ENCODE results near the gene IQGAP1. TPM values are rescaled to one million over a fixed set of nuclear protein-coding genes. Genes with fewer than 3 reads are reported as not detected.

IQGAP1 gene
- total RNA-seq, 1 experiment from 2014 or later, result 264 TPM

GRCh38 chr15:90427185-90427584 is 39.1 kb downstream of the IQGAP1 start:
- no TSS peak for BruUV-seq (replicated peaks)
- ChIA-PET POLR2A (no interaction called here), CTCF (interaction anchor here (0.6 kb wide), 1 partner anchor 437 kb away, joined by 3 read pairs; no protein-coding TSS in a partner anchor)
- Mint-ChIP-seq H3K36me3 (ENCODE audit: insufficient read depth, unreplicated experiment) (peaks cover 38% of the 10 kb centered on the region), H3K4me3 (ENCODE audit: unreplicated experiment) (no peak overlapping the region), H3K27ac (ENCODE audit: low read depth, unreplicated experiment) (no peak overlapping the region), H3K27me3 (ENCODE audit: insufficient read depth, unreplicated experiment) (no peaks in the 10 kb centered on the region), H3K9me3 (ENCODE audit: unreplicated experiment) (no peaks in the 10 kb centered on the region), H3K4me1 (ENCODE audit: insufficient read depth, unreplicated experiment) (peaks cover 15% of the 10 kb centered on the region)
- DNase-seq (ENCODE audit: unreplicated experiment), result no peak
- intact Hi-C loops (cut with micrococcal nuclease), result no loop called here
- TF ChIP-seq CTCF (IDR thresholded peaks at IDR 0.05; ENCODE audit: unreplicated experiment), result no peak

GRCh38 chr15:90432253-90432652 is 44.2 kb downstream of the IQGAP1 start:
- Mint-ChIP-seq H3K9me3 (ENCODE audit: unreplicated experiment) (no peaks in the 10 kb centered on the region), H3K27me3 (ENCODE audit: insufficient read depth, unreplicated experiment) (no peaks in the 10 kb centered on the region), H3K27ac (ENCODE audit: low read depth, unreplicated experiment) (peak overlapping the region; percentile 67), H3K36me3 (ENCODE audit: insufficient read depth, unreplicated experiment) (peaks cover 56% of the 10 kb centered on the region), H3K4me1 (ENCODE audit: insufficient read depth, unreplicated experiment) (peaks cover 21% of the 10 kb centered on the region), H3K4me3 (ENCODE audit: unreplicated experiment) (no peak overlapping the region)
- ChIA-PET CTCF (interaction anchor here (0.5 to 1.6 kb wide), 4 partner anchors 9 to 377 kb away, joined by 3 to 5 read pairs (median 3); no protein-coding TSS in a partner anchor), POLR2A (interaction anchor here (0.7 to 3.7 kb wide), 12 partner anchors 8 to 70 kb away, joined by 3 to 26 read pairs (median 4); partner anchors contain the start of gene IQGAP1)
- no peak for TF ChIP-seq CTCF (IDR thresholded peaks at IDR 0.05; ENCODE audit: unreplicated experiment)
- DNase-seq (ENCODE audit: unreplicated experiment), result peak; percentile 14
- no TSS peak for BruUV-seq (replicated peaks)
- intact Hi-C loops (cut with micrococcal nuclease), result loop anchor here (5.0 kb wide), 1 partner anchor 45 kb away; the partner anchor contains the start of gene IQGAP1

DNA sequence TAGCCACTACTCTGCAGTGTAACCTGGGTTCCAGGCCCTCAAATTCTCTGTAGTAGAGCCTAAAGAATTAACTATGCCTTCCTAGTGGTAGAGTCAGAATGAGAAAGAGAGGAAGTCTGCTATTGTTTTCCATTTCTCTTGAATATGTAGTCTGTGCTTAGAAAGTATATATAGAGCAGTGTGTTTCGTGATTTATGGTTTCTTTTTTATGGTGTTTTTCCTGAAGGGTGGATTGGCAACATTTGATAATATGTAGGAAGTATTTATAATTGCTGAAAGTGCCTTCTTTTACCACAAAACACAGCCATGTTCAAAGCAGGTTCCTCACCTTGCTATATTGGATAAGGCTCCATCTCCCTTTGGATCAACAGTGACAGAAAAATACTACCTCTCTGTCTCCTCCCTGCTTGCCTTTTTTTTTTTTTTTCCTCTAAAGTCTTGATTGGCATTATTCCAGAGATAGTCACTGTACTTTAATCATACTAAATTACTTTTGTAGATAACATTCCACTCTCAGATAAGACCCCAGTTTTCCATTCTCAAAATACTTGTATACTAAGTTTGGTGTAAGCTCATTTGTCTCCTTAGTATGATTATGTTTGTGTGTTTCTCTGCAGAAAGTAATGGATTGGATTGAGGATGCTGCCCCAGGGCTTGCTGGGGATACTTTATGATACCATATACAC is 47.8 kb downstream of the IQGAP1 start:
- peaks cover 64% of the 10 kb centered on the region for H3K36me3 Mint-ChIP-seq (ENCODE audit: insufficient read depth, unreplicated experiment)
- H3K4me3 Mint-ChIP-seq (ENCODE audit: unreplicated experiment), result no peak overlapping the region
- no peaks in the 10 kb centered on the region for H3K27me3 Mint-ChIP-seq (ENCODE audit: insufficient read depth, unreplicated experiment)
- H3K27ac Mint-ChIP-seq (ENCODE audit: low read depth, unreplicated experiment), result peak overlapping the region; percentile 59
- DNase-seq (ENCODE audit: unreplicated experiment), result no peak
- no peak for TF ChIP-seq CTCF (IDR thresholded peaks at IDR 0.05; ENCODE audit: unreplicated experiment)
- POLR2A ChIA-PET, result interaction anchor here (0.6 to 1.0 kb wide), 4 partner anchors 8 to 93 kb away, joined by 3 to 5 read pairs (median 4); no protein-coding TSS in a partner anchor
- intact Hi-C loops (cut with micrococcal nuclease), result no loop called here
- BruUV-seq (replicated peaks), result no TSS peak
- H3K4me1 Mint-ChIP-seq (ENCODE audit: insufficient read depth, unreplicated experiment), result peaks cover 21% of the 10 kb centered on the region
- no peaks in the 10 kb centered on the region for H3K9me3 Mint-ChIP-seq (ENCODE audit: unreplicated experiment)
- CTCF ChIA-PET, result interaction anchor here (1.1 to 1.5 kb wide), 2 partner anchors 46 to 116 kb away, joined by 6 read pairs; no protein-coding TSS in a partner anchor

- TF ChIP-seq CTCF (IDR thresholded peaks at IDR 0.05; ENCODE audit: unreplicated experiment), result no peak
- intact Hi-C loops (cut with micrococcal nuclease), result no loop called here
- H3K9me3 Mint-ChIP-seq (ENCODE audit: unreplicated experiment), result no peaks in the 10 kb centered on the region
- no TSS peak for BruUV-seq (replicated peaks)
- POLR2A ChIA-PET, result interaction anchor here (0.7 to 2.1 kb wide), 8 partner anchors 11 to 49 kb away, joined by 3 to 12 read pairs (median 4); partner anchors contain the start of gene IQGAP1
- no peaks in the 10 kb centered on the region for H3K27me3 Mint-ChIP-seq (ENCODE audit: insufficient read depth, unreplicated experiment)
- no peak overlapping the region for H3K27ac Mint-ChIP-seq (ENCODE audit: low read depth, unreplicated experiment)
- H3K36me3 Mint-ChIP-seq (ENCODE audit: insufficient read depth, unreplicated experiment), result peaks cover 76% of the 10 kb centered on the region
- CTCF ChIA-PET, result interaction anchor here (1.3 kb wide), 1 partner anchor 24 kb away, joined by 4 read pairs; no protein-coding TSS in a partner anchor
- H3K4me3 Mint-ChIP-seq (ENCODE audit: unreplicated experiment), result no peak overlapping the region
- DNase-seq (ENCODE audit: unreplicated experiment), result no peak
- H3K4me1 Mint-ChIP-seq (ENCODE audit: insufficient read depth, unreplicated experiment), result peaks cover 20% of the 10 kb centered on the region
Measured at GRCh38 chr15:90436952-90437351, 48.9 kb downstream of the IQGAP1 start.

Measured in MCF 10A (cell line).